Measurements from ENCODE around the gene ARHGAP4.

The ARHGAP4 gene

DNA sequence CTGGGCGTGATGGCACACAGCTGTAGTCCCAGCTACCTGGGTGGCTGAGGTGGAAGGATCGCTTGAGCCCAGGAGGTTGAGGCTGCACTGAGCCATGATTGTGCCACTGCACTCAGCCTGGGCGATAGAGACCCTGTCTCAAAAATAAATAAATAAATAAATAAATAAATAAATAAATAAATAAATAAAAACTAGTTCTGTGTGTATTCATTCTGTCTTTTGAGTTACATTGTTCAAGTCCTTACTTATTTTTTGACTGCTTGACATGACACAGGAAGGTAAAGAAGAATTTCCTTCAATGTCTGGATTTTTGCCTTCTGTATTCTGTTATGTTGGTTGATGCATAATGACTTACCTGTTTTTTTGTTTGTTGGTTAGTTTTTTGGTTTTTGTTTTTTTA, 11.0 kb upstream of the ARHGAP4 start:
- no peaks in the 10 kb centered on the region for H3K27me3 ChIP-seq (ENCODE audit: control insufficient read depth, insufficient read depth, low read length)
- H3K9me3 ChIP-seq (ENCODE audit: control insufficient read depth, insufficient read depth, low read length) = no peaks in the 10 kb centered on the region
- H3K9ac ChIP-seq (ENCODE audit: low read depth, low read length) = no peak overlapping the region
- H3K36me3 ChIP-seq (ENCODE audit: control insufficient read depth, insufficient read depth, low read length) = peaks cover 4% of the 10 kb centered on the region
- H3K4me3 ChIP-seq (ENCODE audit: low read depth, low read length) = no peak overlapping the region
- no peaks in the 10 kb centered on the region for H3K4me1 ChIP-seq (ENCODE audit: control insufficient read depth, insufficient read depth, low read length)

DNA sequence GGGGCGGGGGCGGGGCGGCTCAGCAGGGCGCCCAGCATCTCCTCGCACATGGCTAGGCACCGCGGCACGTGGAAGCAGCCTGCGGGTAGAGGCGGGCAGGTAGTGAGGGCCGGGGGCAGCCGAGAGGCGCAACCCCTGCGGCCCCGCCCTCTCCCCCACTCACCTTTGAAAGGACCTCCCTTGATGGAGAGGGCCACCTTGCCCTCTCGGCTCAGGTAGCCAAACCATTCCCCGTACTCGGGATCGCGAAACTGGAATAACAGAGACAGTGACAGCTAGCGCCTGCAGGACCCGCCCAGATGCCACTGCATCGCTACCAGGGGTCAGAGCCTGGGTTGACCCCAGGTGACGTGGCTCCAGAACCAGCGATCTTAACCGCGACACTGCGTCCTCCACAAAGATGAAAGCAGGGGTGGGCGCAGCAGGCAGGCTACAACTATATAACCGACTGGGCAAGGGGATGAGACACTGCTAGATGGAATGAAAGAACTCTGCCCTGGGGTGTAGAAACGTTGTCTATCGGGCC, 9.3 kb upstream of the ARHGAP4 start:
- no peaks in the 10 kb centered on the region for H3K4me1 ChIP-seq (ENCODE audit: control insufficient read depth, insufficient read depth, low read length)
- H3K4me3 ChIP-seq (ENCODE audit: low read depth, low read length) = peak overlapping the region; percentile 46
- no peaks in the 10 kb centered on the region for H3K27me3 ChIP-seq (ENCODE audit: control insufficient read depth, insufficient read depth, low read length)
- H3K9me3 ChIP-seq (ENCODE audit: control insufficient read depth, insufficient read depth, low read length) = no peaks in the 10 kb centered on the region
- peaks cover 16% of the 10 kb centered on the region for H3K36me3 ChIP-seq (ENCODE audit: control insufficient read depth, insufficient read depth, low read length)
- no peak overlapping the region for H3K9ac ChIP-seq (ENCODE audit: low read depth, low read length)

GRCh38 chrX:153934762-153935325, 8.8 kb upstream of the ARHGAP4 start, which contains the start of gene NAA10:
NAA10 (minus strand) TSS chrX:153935037; CDS start chrX:153934904, 133 bp downstream.
- Histone ChIP-seq H3K27me3 (ENCODE audit: control insufficient read depth, insufficient read depth, low read length) (no peaks in the 10 kb centered on the region), H3K4me1 (ENCODE audit: control insufficient read depth, insufficient read depth, low read length) (no peaks in the 10 kb centered on the region), H3K9ac (ENCODE audit: low read depth, low read length) (peak within 1 kb of the TSS; percentile 47), H3K36me3 (ENCODE audit: control insufficient read depth, insufficient read depth, low read length) (peaks cover 21% of the 10 kb centered on the region), H3K9me3 (ENCODE audit: control insufficient read depth, insufficient read depth, low read length) (no peaks in the 10 kb centered on the region), H3K4me3 (ENCODE audit: low read depth, low read length) (peak within 1 kb of the TSS; percentile 64)

GRCh38 chrX:153934148-153934761, 8.2 kb upstream of the ARHGAP4 start:
- H3K4me3 ChIP-seq (ENCODE audit: low read depth, low read length) = peak overlapping the region; percentile 64
- peak overlapping the region; percentile 47 for H3K9ac ChIP-seq (ENCODE audit: low read depth, low read length)
- no peaks in the 10 kb centered on the region for H3K9me3 ChIP-seq (ENCODE audit: control insufficient read depth, insufficient read depth, low read length)
- H3K4me1 ChIP-seq (ENCODE audit: control insufficient read depth, insufficient read depth, low read length) = no peaks in the 10 kb centered on the region
- H3K27me3 ChIP-seq (ENCODE audit: control insufficient read depth, insufficient read depth, low read length) = no peaks in the 10 kb centered on the region
- H3K36me3 ChIP-seq (ENCODE audit: control insufficient read depth, insufficient read depth, low read length) = peaks cover 24% of the 10 kb centered on the region

DNA sequence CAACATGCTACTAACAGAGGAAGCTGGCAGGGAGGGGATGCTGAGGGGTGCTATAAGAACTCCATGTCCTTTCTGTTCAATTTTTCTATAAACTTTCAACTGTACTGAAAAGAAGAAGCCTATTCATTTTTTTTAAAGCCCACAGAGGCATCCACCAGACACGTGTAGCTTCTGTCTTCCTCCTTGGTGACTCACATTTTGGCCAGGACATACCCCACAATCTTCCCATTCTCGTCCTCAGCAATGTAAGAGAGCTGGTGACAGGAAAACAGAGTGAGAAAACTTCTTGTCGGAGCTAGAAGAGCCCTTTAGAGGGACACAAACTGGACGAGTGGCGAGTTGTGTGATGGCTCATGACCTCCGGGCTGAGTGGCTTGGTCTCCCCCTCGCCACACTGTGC, 7.7 kb upstream of the ARHGAP4 start:
- Histone ChIP-seq H3K9ac (ENCODE audit: low read depth, low read length) (no peak overlapping the region), H3K27me3 (ENCODE audit: control insufficient read depth, insufficient read depth, low read length) (no peaks in the 10 kb centered on the region), H3K4me1 (ENCODE audit: control insufficient read depth, insufficient read depth, low read length) (no peaks in the 10 kb centered on the region), H3K4me3 (ENCODE audit: low read depth, low read length) (peak overlapping the region; percentile 64), H3K9me3 (ENCODE audit: control insufficient read depth, insufficient read depth, low read length) (no peaks in the 10 kb centered on the region), H3K36me3 (ENCODE audit: control insufficient read depth, insufficient read depth, low read length) (peaks cover 24% of the 10 kb centered on the region)

GRCh38 chrX:153932220-153932915, 6.3 kb upstream of the ARHGAP4 start:
- no peaks in the 10 kb centered on the region for H3K9me3 ChIP-seq (ENCODE audit: control insufficient read depth, insufficient read depth, low read length)
- no peaks in the 10 kb centered on the region for H3K4me1 ChIP-seq (ENCODE audit: control insufficient read depth, insufficient read depth, low read length)
- H3K4me3 ChIP-seq (ENCODE audit: low read depth, low read length) = no peak overlapping the region
- no peak overlapping the region for H3K9ac ChIP-seq (ENCODE audit: low read depth, low read length)
- H3K36me3 ChIP-seq (ENCODE audit: control insufficient read depth, insufficient read depth, low read length) = peaks cover 24% of the 10 kb centered on the region
- H3K27me3 ChIP-seq (ENCODE audit: control insufficient read depth, insufficient read depth, low read length) = no peaks in the 10 kb centered on the region

DNA sequence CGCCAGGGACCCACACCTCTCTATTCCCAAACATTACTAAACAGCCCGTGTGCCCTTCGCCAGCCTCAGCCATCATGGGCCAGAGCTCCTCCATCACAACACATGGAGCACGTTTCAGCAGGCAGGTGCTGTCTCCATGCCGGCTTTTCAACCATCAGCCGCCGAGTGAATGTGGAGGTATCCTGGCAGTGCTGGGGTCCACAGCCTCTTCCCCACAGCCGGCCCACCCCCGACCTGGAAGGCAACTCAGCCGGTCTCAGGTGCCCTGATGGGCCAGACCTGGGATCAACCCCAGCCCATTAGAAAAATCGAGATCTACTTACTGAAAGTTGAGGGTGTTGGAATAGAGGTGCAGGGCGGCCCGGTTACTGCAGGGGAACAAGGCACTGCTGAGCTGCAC, 5.7 kb upstream of the ARHGAP4 start:
- H3K4me1 ChIP-seq (ENCODE audit: control insufficient read depth, insufficient read depth, low read length) = no peaks in the 10 kb centered on the region
- no peak overlapping the region for H3K9ac ChIP-seq (ENCODE audit: low read depth, low read length)
- peaks cover 24% of the 10 kb centered on the region for H3K36me3 ChIP-seq (ENCODE audit: control insufficient read depth, insufficient read depth, low read length)
- H3K27me3 ChIP-seq (ENCODE audit: control insufficient read depth, insufficient read depth, low read length) = no peaks in the 10 kb centered on the region
- no peak overlapping the region for H3K4me3 ChIP-seq (ENCODE audit: low read depth, low read length)
- no peaks in the 10 kb centered on the region for H3K9me3 ChIP-seq (ENCODE audit: control insufficient read depth, insufficient read depth, low read length)

GRCh38 chrX:153931151-153931550, 5.1 kb upstream of the ARHGAP4 start:
- Histone ChIP-seq H3K27me3 (ENCODE audit: control insufficient read depth, insufficient read depth, low read length) (no peaks in the 10 kb centered on the region), H3K4me1 (ENCODE audit: control insufficient read depth, insufficient read depth, low read length) (no peaks in the 10 kb centered on the region), H3K9ac (ENCODE audit: low read depth, low read length) (no peak overlapping the region), H3K9me3 (ENCODE audit: control insufficient read depth, insufficient read depth, low read length) (no peaks in the 10 kb centered on the region), H3K36me3 (ENCODE audit: control insufficient read depth, insufficient read depth, low read length) (peaks cover 24% of the 10 kb centered on the region), H3K4me3 (ENCODE audit: low read depth, low read length) (no peak overlapping the region)

DNA sequence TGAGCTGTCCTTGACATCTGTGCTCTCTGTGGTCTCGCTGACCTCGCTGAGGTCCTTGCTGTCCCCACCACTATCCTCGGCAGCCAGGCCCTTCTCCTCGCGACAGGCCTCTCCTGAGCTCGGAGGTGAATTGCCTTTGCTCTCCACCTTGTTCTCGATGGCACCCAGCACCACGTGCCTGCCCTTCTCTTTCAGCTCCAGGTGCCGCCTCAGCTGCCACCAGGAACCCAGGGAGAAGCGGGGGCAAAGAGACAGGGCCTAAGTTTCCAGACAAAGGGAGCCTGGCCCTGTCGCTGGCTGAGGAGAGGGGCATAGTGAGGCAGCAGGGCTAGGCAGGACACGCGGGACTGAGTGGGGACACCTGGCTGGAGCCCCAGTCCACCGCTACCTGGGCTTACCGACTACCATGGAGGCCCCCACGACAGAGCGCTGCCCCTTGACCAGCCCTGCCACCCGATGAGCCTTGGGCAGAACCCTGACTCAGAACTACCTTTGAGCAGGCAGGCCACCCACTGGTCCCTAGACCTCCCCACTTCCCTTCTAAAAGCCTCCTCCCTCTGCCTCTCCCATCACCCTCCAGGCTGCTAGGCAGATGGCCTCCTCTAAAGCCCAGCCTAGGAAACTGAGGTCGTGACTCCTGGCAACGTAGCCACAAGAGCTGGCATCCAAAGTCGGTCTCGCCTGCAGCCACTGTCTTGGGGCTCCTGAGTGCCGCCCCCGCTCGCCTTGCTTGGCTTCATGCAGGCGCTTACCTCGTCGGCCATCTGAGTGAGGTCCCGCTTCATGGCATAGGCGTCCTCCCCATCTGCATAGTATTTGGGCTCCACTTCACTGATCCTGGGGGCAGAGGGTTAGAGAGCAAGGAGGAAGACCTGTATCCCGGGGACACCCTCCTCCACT, 4.2 kb upstream of the ARHGAP4 start:
- Histone ChIP-seq H3K9ac (ENCODE audit: low read depth, low read length) (no peak overlapping the region), H3K27me3 (ENCODE audit: control insufficient read depth, insufficient read depth, low read length) (no peaks in the 10 kb centered on the region), H3K9me3 (ENCODE audit: control insufficient read depth, insufficient read depth, low read length) (no peaks in the 10 kb centered on the region), H3K4me1 (ENCODE audit: control insufficient read depth, insufficient read depth, low read length) (no peaks in the 10 kb centered on the region), H3K36me3 (ENCODE audit: control insufficient read depth, insufficient read depth, low read length) (peaks cover 24% of the 10 kb centered on the region), H3K4me3 (ENCODE audit: low read depth, low read length) (no peak overlapping the region)

- Histone ChIP-seq H3K4me3 (ENCODE audit: low read depth, low read length) (no peak overlapping the region), H3K27me3 (ENCODE audit: control insufficient read depth, insufficient read depth, low read length) (no peaks in the 10 kb centered on the region), H3K4me1 (ENCODE audit: control insufficient read depth, insufficient read depth, low read length) (no peaks in the 10 kb centered on the region), H3K9ac (ENCODE audit: low read depth, low read length) (no peak overlapping the region), H3K36me3 (ENCODE audit: control insufficient read depth, insufficient read depth, low read length) (peaks cover 24% of the 10 kb centered on the region), H3K9me3 (ENCODE audit: control insufficient read depth, insufficient read depth, low read length) (no peaks in the 10 kb centered on the region)
Measured at GRCh38 chrX:153929576-153929975, 3.5 kb upstream of the ARHGAP4 start.

- H3K9me3 ChIP-seq (ENCODE audit: control insufficient read depth, insufficient read depth, low read length) = no peaks in the 10 kb centered on the region
- no peak overlapping the region for H3K9ac ChIP-seq (ENCODE audit: low read depth, low read length)
- no peaks in the 10 kb centered on the region for H3K4me1 ChIP-seq (ENCODE audit: control insufficient read depth, insufficient read depth, low read length)
- no peaks in the 10 kb centered on the region for H3K27me3 ChIP-seq (ENCODE audit: control insufficient read depth, insufficient read depth, low read length)
- H3K4me3 ChIP-seq (ENCODE audit: low read depth, low read length) = peak overlapping the region; percentile 18
- peaks cover 24% of the 10 kb centered on the region for H3K36me3 ChIP-seq (ENCODE audit: control insufficient read depth, insufficient read depth, low read length)
Measured at GRCh38 chrX:153928846-153929245, 2.8 kb upstream of the ARHGAP4 start.

Data from iPS-15b (cell line).